Measurements from ENCODE around the gene ZNF366. TPM values are rescaled to one million over a fixed set of nuclear protein-coding genes. Genes with fewer than 3 reads are reported as not detected.

The ZNF366 gene
- total and polyA plus RNA-seq, 2 of the 13 experiments (the other 11 are each of a cell fraction or from before 2014, with no cell fraction given) = not detected

- Histone ChIP-seq H3K4me1 (ENCODE audit: insufficient read depth, low read length) (no peaks in the 10 kb centered on the region), H3K4me2 (ENCODE audit: low read depth, low read length) (no peak overlapping the region), H3K79me2 (ENCODE audit: insufficient read depth, low read length) (no peaks in the 10 kb centered on the region), H3K9me3 (ENCODE audit: low read length) (no peaks in the 10 kb centered on the region), H2AFZ (ENCODE audit: low read length) (no peak overlapping the region), H3K27me3 (ENCODE audit: control insufficient read depth in 1 of 2, insufficient read depth in 2 of 2, low read length in 2 of 2) (no peaks in the 10 kb centered on the region), H4K20me1 (ENCODE audit: insufficient read depth, low read length) (no peaks in the 10 kb centered on the region), H3K27ac (ENCODE audit: extremely low read length, insufficient read depth, low read length) (no peak overlapping the region), H3K4me3 (replicated peaks in 1 of 3; ENCODE audit: insufficient read depth in 1 of 3, low read depth in 2 of 3, low read length in 3 of 3) (no peak overlapping the region), H3K9ac (ENCODE audit: insufficient read depth, low read depth, low read length) (no peak overlapping the region), H3K36me3 (replicated peaks in 1 of 2; ENCODE audit: control insufficient read depth in 1 of 2, insufficient read depth in 2 of 2, low read length in 2 of 2) (no peaks in the 10 kb centered on the region)
- FAIRE-seq = no peak
- no peak for DNase-seq (ENCODE audit: low spot score)
- in situ Hi-C loops (cut with HindIII; ENCODE audit: extremely low pct_ligation_motif_present, low pct_unique_long_range_greater_than_20kb) (no loop called here), intact Hi-C loops (cut with micrococcal nuclease; ENCODE audit: unreplicated experiment) (no loop called here)
- TF ChIP-seq MAFK (conservative IDR thresholded peaks at IDR 0.05 in 1 of 2, IDR thresholded peaks at IDR 0.05 in 1 of 2; ENCODE audit: low read length in 2 of 2) (0 out of 4 replicates have a peak, but pooled peaks of 1 of the 2 experiments have one; percentile 9), ZBTB10 (CRISPR knock-in tag; IDR thresholded peaks at IDR 0.05; ENCODE audit: borderline replicate concordance) (no peak)
- POLR2A ChIA-PET = no interaction called here
- CTCF ChIA-PET (ENCODE audit: low intra/inter-chr PET ratio, low total read pairs) = no interaction called here
- BruUV-seq (replicated peaks) = no TSS peak
- ATAC-seq = no peak
Observed at GRCh38 chr5:72426019-72426418, 81.2 kb downstream of the ZNF366 start.

- no TSS peak for BruUV-seq (replicated peaks)
- no peaks in the 10 kb centered on the region; a peak in 1 of 5 replicates for H3K27me3 ChIP-seq (ENCODE audit: control insufficient read depth in 1 of 2, insufficient read depth in 2 of 2, low read length in 2 of 2)
- no peaks in the 10 kb centered on the region for H3K4me1 ChIP-seq (ENCODE audit: insufficient read depth, low read length)
- POLR2A ChIA-PET = no interaction called here
- ATAC-seq (no peak), DNase-seq (ENCODE audit: low spot score) (no peak), FAIRE-seq (no peak)
- no peaks in the 10 kb centered on the region for H3K79me2 ChIP-seq (ENCODE audit: insufficient read depth, low read length)
- H4K20me1 ChIP-seq (ENCODE audit: insufficient read depth, low read length) = no peaks in the 10 kb centered on the region
- H3K4me2 ChIP-seq (ENCODE audit: low read depth, low read length) = no peak overlapping the region
- H2AFZ ChIP-seq (ENCODE audit: low read length) = no peak overlapping the region
- no peak overlapping the region for H3K27ac ChIP-seq (ENCODE audit: extremely low read length, insufficient read depth, low read length)
- no peak overlapping the region for H3K9ac ChIP-seq (ENCODE audit: insufficient read depth, low read depth, low read length)
- H3K36me3 ChIP-seq (replicated peaks in 1 of 2; ENCODE audit: control insufficient read depth in 1 of 2, insufficient read depth in 2 of 2, low read length in 2 of 2) = no peaks in the 10 kb centered on the region
- WGBS (ENCODE audit: low lambda C conversion rate) = 51% methylated on average over 9 of the region's 9 CpGs
- H3K4me3 ChIP-seq (replicated peaks in 1 of 3; ENCODE audit: insufficient read depth in 1 of 3, low read depth in 2 of 3, low read length in 3 of 3) = no peak overlapping the region
- in situ Hi-C loops (cut with HindIII; ENCODE audit: extremely low pct_ligation_motif_present, low pct_unique_long_range_greater_than_20kb) = no loop called here
- intact Hi-C loops (cut with micrococcal nuclease; ENCODE audit: unreplicated experiment) = no loop called here
- no peaks in the 10 kb centered on the region for H3K9me3 ChIP-seq (ENCODE audit: low read length)
- CTCF ChIA-PET (ENCODE audit: low intra/inter-chr PET ratio, low total read pairs) = no interaction called here
- TF ChIP-seq HES4 (CRISPR knock-in tag; IDR thresholded peaks at IDR 0.05; ENCODE audit: borderline replicate concordance) (no peak), RNF2 (conservative IDR thresholded peaks at IDR 0.05; ENCODE audit: low read depth) (no peak), MZF1 (CRISPR knock-in tag; IDR thresholded peaks at IDR 0.05; ENCODE audit: borderline replicate concordance) (no peak), ZNF280D (CRISPR knock-in tag; IDR thresholded peaks at IDR 0.05) (no peak), ARID5B (CRISPR knock-in tag; IDR thresholded peaks at IDR 0.05) (no peak)
Observed at GRCh38 chr5:72418271-72418670, 88.9 kb downstream of the ZNF366 start.

Data from HepG2 (cell line).